Endothelial cell of umbilical vein (primary cell): ENCODE results near the gene MAPT.

Experiments
- EZH2 ChIP-seq: IDR thresholded peaks from 2 replicates; pipeline ENCODE4 v1.6.1; 2012; ENCODE audit warnings: borderline replicate concordance, low read depth, mild to moderate bottlenecking, moderate library complexity, low read length, inconsistent platforms; ENCODE audit not compliant: severe bottlenecking
- POLR2A ChIP-seq: IDR thresholded peaks from 2 replicates; pipeline ENCODE4 v1.6.1; 2012; ENCODE audit warnings: low read depth, mild to moderate bottlenecking, control low read depth, low read length
- TF ChIP-seq, protein P1 (sequence below), 2 donors: IDR thresholded peaks; 1 replicate in 1 of 2; 2 replicates in 1 of 2; pipeline ENCODE4 v1.5.1; 2011; ENCODE audit warnings: low read length in 2 of 2, mild to moderate bottlenecking in 2 of 2, moderate library complexity in 2 of 2, control low read depth in 1 of 2, inconsistent platforms in 1 of 2, low read depth in 1 of 2; ENCODE audit not compliant: insufficient read depth in 1 of 2; ENCODE audit errors: extremely low read depth in 1 of 2

DNA sequence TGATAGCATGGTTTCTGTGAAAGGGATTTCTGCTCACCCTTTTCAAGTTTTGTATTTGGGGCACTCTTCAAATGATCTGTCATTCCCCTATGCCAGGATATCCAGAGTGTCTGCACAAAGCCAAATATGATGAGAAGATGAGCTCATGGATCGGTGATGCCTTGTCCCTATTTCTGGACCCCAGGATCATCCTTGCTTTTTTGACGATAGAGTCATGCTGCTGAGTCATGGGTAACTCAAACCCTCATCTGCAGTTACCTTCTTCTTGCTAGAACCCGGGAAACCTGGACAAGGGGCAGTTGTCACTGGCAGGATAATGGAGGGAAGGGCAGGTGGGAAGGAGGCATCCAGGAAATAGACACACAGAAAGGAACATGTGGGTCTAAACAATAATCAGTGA, 17.8 kb upstream of the MAPT start:
- TF ChIP-seq, protein P1, sequence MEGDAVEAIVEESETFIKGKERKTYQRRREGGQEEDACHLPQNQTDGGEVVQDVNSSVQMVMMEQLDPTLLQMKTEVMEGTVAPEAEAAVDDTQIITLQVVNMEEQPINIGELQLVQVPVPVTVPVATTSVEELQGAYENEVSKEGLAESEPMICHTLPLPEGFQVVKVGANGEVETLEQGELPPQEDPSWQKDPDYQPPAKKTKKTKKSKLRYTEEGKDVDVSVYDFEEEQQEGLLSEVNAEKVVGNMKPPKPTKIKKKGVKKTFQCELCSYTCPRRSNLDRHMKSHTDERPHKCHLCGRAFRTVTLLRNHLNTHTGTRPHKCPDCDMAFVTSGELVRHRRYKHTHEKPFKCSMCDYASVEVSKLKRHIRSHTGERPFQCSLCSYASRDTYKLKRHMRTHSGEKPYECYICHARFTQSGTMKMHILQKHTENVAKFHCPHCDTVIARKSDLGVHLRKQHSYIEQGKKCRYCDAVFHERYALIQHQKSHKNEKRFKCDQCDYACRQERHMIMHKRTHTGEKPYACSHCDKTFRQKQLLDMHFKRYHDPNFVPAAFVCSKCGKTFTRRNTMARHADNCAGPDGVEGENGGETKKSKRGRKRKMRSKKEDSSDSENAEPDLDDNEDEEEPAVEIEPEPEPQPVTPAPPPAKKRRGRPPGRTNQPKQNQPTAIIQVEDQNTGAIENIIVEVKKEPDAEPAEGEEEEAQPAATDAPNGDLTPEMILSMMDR (IDR thresholded peaks at IDR 0.05; ENCODE audit: extremely low read depth in 1 of 2, insufficient read depth in 1 of 2, low read depth in 1 of 2, low read length in 2 of 2): no peak
- TF ChIP-seq POLR2A (no peak), EZH2 (no peak)
